Liver (tissue), 9 donors: ENCODE measurements around the gene BARX1. TPM values are rescaled to one million over a fixed set of nuclear protein-coding genes. Genes with fewer than 3 reads are reported as not detected.

ENCODE experiments used
- DNase-seq: peaks from one replicate; pipeline ENCODE4 v3.0.0-alpha.2; 2017; ENCODE audit warnings: low spot score
- H3K27ac ChIP-seq, 2 donors: one replicate each; pipeline ENCODE4 v1.7.0; 2013; ENCODE audit warnings: inconsistent platforms in 2 of 2, low read length in 2 of 2, control low read depth in 1 of 2, low read depth in 1 of 2, mild to moderate bottlenecking in 1 of 2
- H3K27me3 ChIP-seq, 4 donors: one replicate each; pipeline versions ENCODE4 v1.6.1 to v1.7.0; 2013; ENCODE audit warnings: low read length in 3 of 4, inconsistent platforms in 1 of 4, mild to moderate bottlenecking in 1 of 4, moderate library complexity in 1 of 4; ENCODE audit not compliant: control insufficient read depth in 4 of 4, insufficient read depth in 4 of 4
- H3K36me3 ChIP-seq, 4 donors: one replicate each; pipeline versions ENCODE4 v1.6.1 to v1.7.0; 2013; ENCODE audit warnings: low read length in 3 of 4, mild to moderate bottlenecking in 3 of 4, low read depth in 1 of 4, moderate library complexity in 1 of 4; ENCODE audit not compliant: control insufficient read depth in 4 of 4, insufficient read depth in 3 of 4
- H3K4me1 ChIP-seq, 4 donors: one replicate each; pipeline versions ENCODE4 v1.6.1 to v1.7.0; 2013; ENCODE audit warnings: low read length in 3 of 4, mild to moderate bottlenecking in 3 of 4, moderate library complexity in 1 of 4; ENCODE audit not compliant: control insufficient read depth in 4 of 4, insufficient read depth in 4 of 4
- H3K4me3 ChIP-seq, 3 donors: one replicate each; pipeline versions ENCODE4 v1.6.1 to v1.7.0; 2013; ENCODE audit warnings: low read length in 3 of 3, control low read depth in 1 of 3, low read depth in 1 of 3, mild to moderate bottlenecking in 1 of 3
- H3K9ac ChIP-seq, 2 donors: one replicate each; pipeline ENCODE4 v1.7.0; 2013; ENCODE audit warnings: low read length in 2 of 2, mild to moderate bottlenecking in 2 of 2, moderate library complexity in 2 of 2, control low read depth in 1 of 2, low read depth in 1 of 2
- H3K9me3 ChIP-seq, 4 donors: one replicate each; pipeline versions ENCODE4 v1.6.1 to v1.7.0; 2013; ENCODE audit warnings: low read length in 3 of 4; ENCODE audit not compliant: control insufficient read depth in 4 of 4
- CTCF ChIP-seq: fragments of 150-350 bp; IDR thresholded peaks from 2 replicates; pipeline ENCODE4 v1.5.1; 2017; ENCODE audit warnings: improper control_type of control experiment, low read depth, low read length; ENCODE audit not compliant: missing input control
- EGR1 ChIP-seq, 2 donors: IDR thresholded peaks; 2 replicates each; pipeline ENCODE4 v1.6.1; 2016 to 2018; ENCODE audit warnings: antibody characterized with exemption in 2 of 2, low read depth in 2 of 2
- FOXA1 ChIP-seq: IDR thresholded peaks from 2 replicates; pipeline ENCODE4 v1.6.1; 2016; ENCODE audit warnings: antibody characterized with exemption
- FOXA2 ChIP-seq: IDR thresholded peaks from 2 replicates; pipeline ENCODE4 v1.6.1; 2016; ENCODE audit warnings: antibody characterized with exemption
- GABPA ChIP-seq, 2 donors: IDR thresholded peaks in 1 of 2; conservative IDR thresholded peaks in 1 of 2; 2 replicates each; pipeline ENCODE4 v1.6.1; 2016; ENCODE audit warnings: antibody characterized with exemption in 2 of 2, mild to moderate bottlenecking in 1 of 2, moderate library complexity in 1 of 2
- HNF4A ChIP-seq, 2 donors: conservative IDR thresholded peaks; 2 replicates each; pipeline ENCODE4 v1.6.1; 2016; ENCODE audit warnings: antibody characterized with exemption in 2 of 2, mild to moderate bottlenecking in 2 of 2
- HNF4G ChIP-seq: IDR thresholded peaks from 2 replicates; pipeline ENCODE4 v1.6.1; 2016; ENCODE audit warnings: antibody characterized with exemption
- JUND ChIP-seq, 2 donors: IDR thresholded peaks; 2 replicates each; pipeline ENCODE4 v1.6.1; 2016; ENCODE audit warnings: antibody characterized with exemption in 2 of 2
- MAX ChIP-seq: IDR thresholded peaks from 2 replicates; pipeline ENCODE4 v1.6.1; 2016; ENCODE audit warnings: antibody characterized with exemption
- NR2F2 ChIP-seq: IDR thresholded peaks from 2 replicates; pipeline ENCODE4 v1.6.1; 2016; ENCODE audit warnings: antibody characterized with exemption
- RAD21 ChIP-seq, 2 donors: IDR thresholded peaks; 2 replicates each; pipeline ENCODE4 v1.6.1; 2016; ENCODE audit warnings: antibody characterized with exemption in 2 of 2, mild to moderate bottlenecking in 2 of 2
- RXRA ChIP-seq, 2 donors: IDR thresholded peaks; 2 replicates each; pipeline ENCODE4 v1.6.1; 2017 to 2018; ENCODE audit warnings: antibody characterized with exemption in 2 of 2, mild to moderate bottlenecking in 1 of 2
- SP1 ChIP-seq: IDR thresholded peaks from 2 replicates; pipeline ENCODE4 v1.6.1; 2018; ENCODE audit warnings: antibody characterized with exemption, mild to moderate bottlenecking
- TAF1 ChIP-seq: conservative IDR thresholded peaks from 2 replicates; pipeline ENCODE4 v1.6.1; 2016; ENCODE audit warnings: antibody characterized with exemption, mild to moderate bottlenecking
- YY1 ChIP-seq: IDR thresholded peaks from 2 replicates; pipeline ENCODE4 v1.6.1; 2016; ENCODE audit warnings: antibody characterized with exemption, mild to moderate bottlenecking
- ZBTB33 ChIP-seq: IDR thresholded peaks from 2 replicates; pipeline ENCODE4 v1.6.1; 2016; ENCODE audit warnings: antibody characterized with exemption
- WGBS: extraction: QIAGEN DNeasy Blood & Tissue Kit; methylation state at CpG from one replicate; pipeline ENCODE4 v1.1.7; 2013; 5-methylcytosine and 5-hydroxymethylcytosine counted together
- polyA plus RNA-seq, 2 donors: library from polyadenylated mRNA; stranded (reverse) in 1 of 2; unstranded in 1 of 2; fragments of 200-250 nt in 1 of 2; fragments of >200 nt in 1 of 2; fragmentation: Nextera tagmentation in 1 of 2; extraction: Ambion mirVana in 1 of 2; gene quantifications; one replicate each; pipeline versions ENCODE4 v1.2.1 to v1.2.3, GENCODE V29; 2013 to 2015
- total RNA-seq, 2 donors: library from RNA; depleted of rRNA; stranded (reverse); fragments of >200 nt; gene quantifications; one replicate each; pipeline ENCODE4 v1.2.3, GENCODE V29; 2014
- TF ChIP-seq, protein P1 (sequence below): IDR thresholded peaks from 2 replicates; pipeline ENCODE4 v1.6.1; 2016; ENCODE audit warnings: antibody characterized with exemption
- TF ChIP-seq, protein P2 (sequence below): IDR thresholded peaks from 2 replicates; pipeline ENCODE4 v1.6.1; 2016; ENCODE audit warnings: antibody characterized with exemption, mild to moderate bottlenecking
- donor health status: healthy.
- donor health status: healthy.
- donor health status: healthy.
- donor health status: healthy.
- donor health status: healthy.

Gene BARX1
- total and polyA plus RNA-seq, 4 donors: not detected

DNA sequence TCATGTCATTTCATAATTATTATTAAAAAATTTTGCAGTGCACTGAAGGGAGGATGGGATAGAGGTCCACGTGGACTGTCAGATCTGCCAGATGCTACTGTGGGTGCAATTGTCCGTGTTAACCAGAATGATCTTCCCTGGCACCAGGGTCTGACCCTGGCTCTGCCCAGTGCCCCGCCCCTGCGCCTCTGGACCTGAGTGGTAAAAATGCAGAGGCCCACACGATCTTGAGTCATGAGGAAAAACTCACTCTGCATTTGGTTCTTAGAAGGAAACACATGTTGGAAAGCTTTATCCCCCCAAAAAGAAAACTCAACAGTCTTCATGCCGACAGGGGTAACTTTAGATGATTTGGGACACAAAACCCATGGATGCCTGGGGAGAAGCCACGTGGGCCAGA, 20.1 kb upstream of the BARX1 start:
- TF ChIP-seq YY1 (no peak), FOXA2 (no peak), MAX (no peak), EGR1 (IDR thresholded peaks at IDR 0.05; ENCODE audit: low read depth in 2 of 2) (no peak), RXRA (IDR thresholded peaks at IDR 0.05) (no peak), TAF1 (no peak), SP1 (no peak), HNF4A (conservative IDR thresholded peaks at IDR 0.05) (no peak), NR2F2 (no peak), ZBTB33 (no peak), JUND (IDR thresholded peaks at IDR 0.05) (no peak), HNF4G (no peak), CTCF (no peak), RAD21 (IDR thresholded peaks at IDR 0.05) (no peak)
- TF ChIP-seq, protein P1, sequence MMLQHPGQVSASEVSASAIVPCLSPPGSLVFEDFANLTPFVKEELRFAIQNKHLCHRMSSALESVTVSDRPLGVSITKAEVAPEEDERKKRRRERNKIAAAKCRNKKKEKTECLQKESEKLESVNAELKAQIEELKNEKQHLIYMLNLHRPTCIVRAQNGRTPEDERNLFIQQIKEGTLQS: no peak
- no peak for DNase-seq
- WGBS: 90% methylated on average over 7 of the region's 7 CpGs

GRCh38 chr9:93974151-93974550, 19.0 kb upstream of the BARX1 start:
- no peak for DNase-seq
- Histone ChIP-seq H3K9ac (no peak overlapping the region), H3K27me3 (no peaks in the 10 kb centered on the region), H3K4me1 (no peaks in the 10 kb centered on the region), H3K4me3 (no peak overlapping the region), H3K36me3 (no peaks in the 10 kb centered on the region), H3K27ac (no peak overlapping the region), H3K9me3 (no peaks in the 10 kb centered on the region)
- TF ChIP-seq RAD21 (IDR thresholded peaks at IDR 0.05): no peak
- no peak for TF ChIP-seq JUND (IDR thresholded peaks at IDR 0.05)
- TF ChIP-seq HNF4A (conservative IDR thresholded peaks at IDR 0.05): no peak
- TF ChIP-seq HNF4G: no peak
- TF ChIP-seq, protein P1: no peak
- TF ChIP-seq EGR1 (IDR thresholded peaks at IDR 0.05; ENCODE audit: low read depth in 2 of 2): no peak
- TF ChIP-seq, protein P2, sequence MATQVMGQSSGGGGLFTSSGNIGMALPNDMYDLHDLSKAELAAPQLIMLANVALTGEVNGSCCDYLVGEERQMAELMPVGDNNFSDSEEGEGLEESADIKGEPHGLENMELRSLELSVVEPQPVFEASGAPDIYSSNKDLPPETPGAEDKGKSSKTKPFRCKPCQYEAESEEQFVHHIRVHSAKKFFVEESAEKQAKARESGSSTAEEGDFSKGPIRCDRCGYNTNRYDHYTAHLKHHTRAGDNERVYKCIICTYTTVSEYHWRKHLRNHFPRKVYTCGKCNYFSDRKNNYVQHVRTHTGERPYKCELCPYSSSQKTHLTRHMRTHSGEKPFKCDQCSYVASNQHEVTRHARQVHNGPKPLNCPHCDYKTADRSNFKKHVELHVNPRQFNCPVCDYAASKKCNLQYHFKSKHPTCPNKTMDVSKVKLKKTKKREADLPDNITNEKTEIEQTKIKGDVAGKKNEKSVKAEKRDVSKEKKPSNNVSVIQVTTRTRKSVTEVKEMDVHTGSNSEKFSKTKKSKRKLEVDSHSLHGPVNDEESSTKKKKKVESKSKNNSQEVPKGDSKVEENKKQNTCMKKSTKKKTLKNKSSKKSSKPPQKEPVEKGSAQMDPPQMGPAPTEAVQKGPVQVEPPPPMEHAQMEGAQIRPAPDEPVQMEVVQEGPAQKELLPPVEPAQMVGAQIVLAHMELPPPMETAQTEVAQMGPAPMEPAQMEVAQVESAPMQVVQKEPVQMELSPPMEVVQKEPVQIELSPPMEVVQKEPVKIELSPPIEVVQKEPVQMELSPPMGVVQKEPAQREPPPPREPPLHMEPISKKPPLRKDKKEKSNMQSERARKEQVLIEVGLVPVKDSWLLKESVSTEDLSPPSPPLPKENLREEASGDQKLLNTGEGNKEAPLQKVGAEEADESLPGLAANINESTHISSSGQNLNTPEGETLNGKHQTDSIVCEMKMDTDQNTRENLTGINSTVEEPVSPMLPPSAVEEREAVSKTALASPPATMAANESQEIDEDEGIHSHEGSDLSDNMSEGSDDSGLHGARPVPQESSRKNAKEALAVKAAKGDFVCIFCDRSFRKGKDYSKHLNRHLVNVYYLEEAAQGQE: no peak
- TF ChIP-seq RXRA (IDR thresholded peaks at IDR 0.05): no peak
- TF ChIP-seq NR2F2: no peak
- no peak for TF ChIP-seq GABPA (IDR thresholded peaks at IDR 0.05 in 1 of 2, conservative IDR thresholded peaks at IDR 0.05 in 1 of 2)
- no peak for TF ChIP-seq FOXA1
- TF ChIP-seq CTCF: no peak
- no peak for TF ChIP-seq TAF1
- TF ChIP-seq ZBTB33: no peak
- TF ChIP-seq MAX: no peak
- TF ChIP-seq SP1: no peak
- no peak for TF ChIP-seq YY1
- WGBS: 26% methylated on average over 3 of the region's 3 CpGs

More for the DNA sequence above, 20.1 kb upstream of the BARX1 start:
- H3K27me3 ChIP-seq: no peaks in the 10 kb centered on the region
- H3K9me3 ChIP-seq: no peaks in the 10 kb centered on the region
- H3K9ac ChIP-seq: no peak overlapping the region
- H3K27ac ChIP-seq: no peak overlapping the region
- no peaks in the 10 kb centered on the region for H3K36me3 ChIP-seq
- H3K4me1 ChIP-seq: no peaks in the 10 kb centered on the region
- no peak overlapping the region for H3K4me3 ChIP-seq
